ENCODE data around the gene ATF7.

- no peak for TF ChIP-seq CTCF (IDR thresholded peaks at IDR 0.05; ENCODE audit: extremely low read depth in 1 of 2, insufficient read depth in 1 of 2, low read depth in 1 of 2, low read length in 2 of 2)
- no peak for TF ChIP-seq MAX (IDR thresholded peaks at IDR 0.05; ENCODE audit: insufficient read depth, insufficient read length)
- TF ChIP-seq POLR2A (IDR thresholded peaks at IDR 0.05; ENCODE audit: low read depth, low read length): no peak
- no peak for TF ChIP-seq EZH2 (IDR thresholded peaks at IDR 0.05; ENCODE audit: borderline replicate concordance, low read depth, low read length, severe bottlenecking)
- no peak for TF ChIP-seq POLR2AphosphoS5 (IDR thresholded peaks at IDR 0.05; ENCODE audit: insufficient read depth, low read depth, low read length)
- no peak for TF ChIP-seq JUN (IDR thresholded peaks at IDR 0.05; ENCODE audit: borderline replicate concordance, insufficient read depth, insufficient read length, low read depth)
- no peak for TF ChIP-seq GATA2 (IDR thresholded peaks at IDR 0.05; ENCODE audit: insufficient read depth, insufficient read length, low read depth, low read length)
- no peak for TF ChIP-seq MYC (IDR thresholded peaks at IDR 0.05; ENCODE audit: low read depth, low read length)
Measured at GRCh38 chr12:53485955-53486735, 140.0 kb downstream of the ATF7 start.
